TTC549 (cell line): ENCODE data around the gene SHMT2.

ENCODE experiments used
- FAIRE-seq: peaks from 2 replicates; lab custom pipeline; 2012; peaks lifted over from hg19 to GRCh38; lab: Jason Lieb, UNC

The SHMT2 gene

GRCh38 chr12:57198329-57198728 lies 31.2 kb upstream of the SHMT2 start:
- no peak for FAIRE-seq

- FAIRE-seq: no peak
Observed at GRCh38 chr12:57199191-57199590, 30.3 kb upstream of the SHMT2 start.

DNA sequence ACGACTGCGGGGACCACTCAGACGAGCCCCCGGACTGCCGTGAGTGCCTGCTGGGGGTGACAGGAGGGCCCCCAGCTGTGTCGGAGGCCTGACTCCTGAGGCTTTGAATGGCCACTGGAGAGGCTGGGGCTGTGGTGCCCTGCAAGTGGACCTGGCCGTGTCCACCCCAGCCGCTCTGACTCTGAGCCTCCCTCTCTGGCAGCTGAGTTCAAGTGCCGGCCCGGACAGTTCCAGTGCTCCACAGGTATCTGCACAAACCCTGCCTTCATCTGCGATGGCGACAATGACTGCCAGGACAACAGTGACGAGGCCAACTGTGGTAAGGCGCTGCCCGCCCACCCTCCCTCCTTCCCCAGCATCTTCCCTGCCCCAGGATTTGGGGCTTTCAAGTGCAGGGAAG lies 29.0 kb upstream of the SHMT2 start:
- no peak for FAIRE-seq

DNA sequence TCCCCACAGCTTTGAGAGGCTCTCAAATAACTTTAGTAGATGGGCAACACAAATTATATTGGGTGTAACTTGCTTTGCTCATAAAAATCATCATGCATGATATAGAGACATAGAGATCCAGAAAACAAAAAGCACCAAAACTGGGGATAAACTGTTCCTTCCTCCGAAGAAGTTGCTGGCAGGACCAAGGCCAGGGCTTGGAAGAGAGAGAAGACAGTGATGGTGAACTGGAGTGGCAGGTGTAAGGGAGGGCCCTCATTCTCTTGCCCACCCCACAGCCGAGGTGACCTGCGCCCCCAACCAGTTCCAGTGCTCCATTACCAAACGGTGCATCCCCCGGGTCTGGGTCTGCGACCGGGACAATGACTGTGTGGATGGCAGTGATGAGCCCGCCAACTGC lies 28.3 kb upstream of the SHMT2 start:
- no peak for FAIRE-seq

DNA sequence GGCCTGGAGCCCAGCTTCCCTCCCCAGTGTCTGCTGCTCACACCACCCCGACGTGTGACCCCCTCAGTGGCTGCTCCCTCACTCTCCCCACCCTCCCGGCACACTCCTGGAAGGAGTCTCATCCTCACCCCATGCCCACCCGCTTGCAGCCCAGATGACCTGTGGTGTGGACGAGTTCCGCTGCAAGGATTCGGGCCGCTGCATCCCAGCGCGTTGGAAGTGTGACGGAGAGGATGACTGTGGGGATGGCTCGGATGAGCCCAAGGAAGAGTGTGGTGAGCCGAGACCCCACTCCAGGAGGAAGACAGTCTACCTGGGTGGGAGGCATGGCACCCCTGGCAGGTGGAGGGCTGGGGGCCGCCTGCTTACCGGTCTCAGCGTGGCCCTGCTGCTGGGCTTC lies 27.9 kb upstream of the SHMT2 start:
- FAIRE-seq: no peak

DNA sequence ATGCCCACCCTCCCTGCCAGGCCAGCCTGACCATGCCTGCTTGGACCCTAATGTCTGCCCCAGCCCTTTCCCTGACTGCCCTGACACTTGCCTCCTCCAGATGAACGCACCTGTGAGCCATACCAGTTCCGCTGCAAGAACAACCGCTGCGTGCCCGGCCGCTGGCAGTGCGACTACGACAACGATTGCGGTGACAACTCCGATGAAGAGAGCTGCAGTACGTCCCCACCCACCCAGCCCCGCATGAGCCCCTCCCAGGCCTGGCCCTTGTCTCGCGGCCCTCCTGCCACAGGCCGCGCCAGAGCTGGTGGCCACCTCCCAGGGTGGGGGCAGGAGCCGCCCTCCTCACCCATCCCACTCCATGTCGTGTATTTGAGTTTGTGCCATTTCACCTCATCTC lies 27.2 kb upstream of the SHMT2 start:
- no peak for FAIRE-seq

DNA sequence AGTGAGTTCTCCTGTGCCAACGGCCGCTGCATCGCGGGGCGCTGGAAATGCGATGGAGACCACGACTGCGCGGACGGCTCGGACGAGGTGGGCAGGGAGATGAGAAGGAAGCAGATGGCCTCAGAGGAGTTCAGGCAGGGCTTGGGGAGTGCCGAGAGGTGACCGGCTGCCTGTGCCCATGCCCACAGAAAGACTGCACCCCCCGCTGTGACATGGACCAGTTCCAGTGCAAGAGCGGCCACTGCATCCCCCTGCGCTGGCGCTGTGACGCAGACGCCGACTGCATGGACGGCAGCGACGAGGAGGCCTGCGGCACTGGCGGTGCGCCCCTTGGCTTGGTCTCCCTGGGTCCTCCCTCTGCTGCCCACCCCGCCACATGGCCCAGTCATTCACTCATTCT lies 26.3 kb upstream of the SHMT2 start:
- no peak for FAIRE-seq

- FAIRE-seq: no peak
Observed at GRCh38 chr12:57203791-57204190, 25.7 kb upstream of the SHMT2 start.

DNA sequence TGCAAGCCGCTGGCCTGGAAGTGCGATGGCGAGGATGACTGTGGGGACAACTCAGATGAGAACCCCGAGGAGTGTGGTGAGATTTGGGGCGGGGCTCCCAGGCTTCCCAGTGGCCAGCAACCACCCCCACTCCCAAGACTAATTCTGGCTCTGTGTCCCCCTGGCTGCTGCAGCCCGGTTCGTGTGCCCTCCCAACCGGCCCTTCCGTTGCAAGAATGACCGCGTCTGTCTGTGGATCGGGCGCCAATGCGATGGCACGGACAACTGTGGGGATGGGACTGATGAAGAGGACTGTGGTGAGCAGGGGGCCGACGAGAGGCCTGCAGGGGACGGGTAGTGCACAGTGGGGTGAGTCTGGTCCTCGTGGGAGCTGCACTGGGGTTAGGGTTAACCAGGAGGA lies 25.1 kb upstream of the SHMT2 start:
- no peak for FAIRE-seq

- no peak for FAIRE-seq
Observed at GRCh38 chr12:57205186-57205585, 24.3 kb upstream of the SHMT2 start.

DNA sequence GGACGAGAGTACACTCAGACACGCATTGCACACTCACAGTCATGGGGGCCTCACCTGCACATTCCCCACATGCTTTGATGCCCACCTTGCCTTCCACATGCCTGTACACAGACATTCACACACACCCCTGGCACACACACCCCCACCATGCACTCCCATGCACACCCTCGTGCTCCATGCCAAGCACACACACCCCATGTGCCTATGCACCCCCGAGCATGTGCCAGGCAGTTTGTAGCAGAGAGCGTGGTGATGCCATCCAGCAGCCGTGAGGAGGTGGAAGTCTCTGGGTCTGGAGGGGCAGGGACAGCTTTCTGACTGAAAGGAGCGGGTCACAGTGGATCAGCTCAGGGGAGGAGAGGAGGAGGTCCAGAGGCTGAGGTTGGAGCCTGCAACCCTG lies 23.6 kb upstream of the SHMT2 start:
- no peak for FAIRE-seq

- FAIRE-seq: no peak
Observed at GRCh38 chr12:57207731-57208630, 21.5 kb upstream of the SHMT2 start.

GRCh38 chr12:57208631-57209282 lies 20.8 kb upstream of the SHMT2 start:
- FAIRE-seq: no peak

GRCh38 chr12:57209916-57210315 lies 19.6 kb upstream of the SHMT2 start:
- no peak for FAIRE-seq

DNA sequence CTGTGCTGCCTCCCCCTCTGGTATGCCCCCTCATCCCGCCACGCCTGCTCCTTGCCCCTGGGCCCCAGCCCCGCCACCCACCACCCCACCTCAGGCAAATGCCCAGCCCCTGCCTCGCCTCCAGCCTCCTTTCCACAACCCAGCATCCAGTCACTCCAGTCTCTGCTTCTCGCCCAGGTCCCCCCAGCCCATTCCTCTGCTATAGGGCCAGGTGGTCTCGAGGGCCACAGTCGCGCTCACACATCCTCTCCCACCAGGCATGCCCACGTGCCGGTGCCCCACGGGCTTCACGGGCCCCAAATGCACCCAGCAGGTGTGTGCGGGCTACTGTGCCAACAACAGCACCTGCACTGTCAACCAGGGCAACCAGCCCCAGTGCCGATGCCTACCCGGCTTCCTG lies 19.1 kb upstream of the SHMT2 start:
- no peak for FAIRE-seq

DNA sequence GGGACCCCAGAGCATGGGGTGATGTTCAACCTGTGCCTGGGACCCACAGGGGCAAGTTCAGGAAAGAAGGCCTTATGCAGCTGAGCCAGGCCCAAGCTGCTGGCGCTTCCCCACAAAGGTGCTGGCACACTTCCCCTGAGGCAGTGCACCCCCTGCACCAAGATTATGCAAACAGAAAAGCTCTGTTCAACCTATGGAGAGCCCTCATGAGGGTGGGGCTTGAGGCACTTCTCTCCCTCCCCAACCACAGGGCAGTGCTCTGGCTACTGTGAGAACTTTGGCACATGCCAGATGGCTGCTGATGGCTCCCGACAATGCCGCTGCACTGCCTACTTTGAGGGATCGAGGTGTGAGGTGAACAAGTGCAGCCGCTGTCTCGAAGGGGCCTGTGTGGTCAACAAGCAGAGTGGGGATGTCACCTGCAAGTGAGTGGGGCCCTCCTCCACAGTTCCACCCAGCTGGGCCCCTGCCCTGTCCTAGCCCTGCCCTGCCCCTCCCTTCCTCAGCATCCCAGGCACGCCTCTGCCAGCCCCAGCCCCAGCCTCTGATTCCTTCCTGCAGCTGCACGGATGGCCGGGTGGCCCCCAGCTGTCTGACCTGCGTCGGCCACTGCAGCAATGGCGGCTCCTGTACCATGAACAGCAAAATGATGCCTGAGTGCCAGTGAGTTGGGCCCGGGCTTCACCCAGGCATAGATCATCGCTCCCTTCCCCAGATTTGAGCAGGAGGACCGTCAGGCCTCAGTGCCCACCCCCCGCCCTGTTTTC lies 18.4 kb upstream of the SHMT2 start:
- no peak for FAIRE-seq

- FAIRE-seq: no peak
Observed at GRCh38 chr12:57211791-57212700, 17.5 kb upstream of the SHMT2 start.

DNA sequence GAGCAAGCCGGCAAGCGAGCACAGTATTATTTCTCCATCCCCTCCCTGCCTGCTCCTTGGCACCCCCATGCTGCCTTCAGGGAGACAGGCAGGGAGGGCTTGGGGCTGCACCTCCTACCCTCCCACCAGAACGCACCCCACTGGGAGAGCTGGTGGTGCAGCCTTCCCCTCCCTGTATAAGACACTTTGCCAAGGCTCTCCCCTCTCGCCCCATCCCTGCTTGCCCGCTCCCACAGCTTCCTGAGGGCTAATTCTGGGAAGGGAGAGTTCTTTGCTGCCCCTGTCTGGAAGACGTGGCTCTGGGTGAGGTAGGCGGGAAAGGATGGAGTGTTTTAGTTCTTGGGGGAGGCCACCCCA lies 16.8 kb upstream of the SHMT2 start:
- FAIRE-seq: no peak

DNA sequence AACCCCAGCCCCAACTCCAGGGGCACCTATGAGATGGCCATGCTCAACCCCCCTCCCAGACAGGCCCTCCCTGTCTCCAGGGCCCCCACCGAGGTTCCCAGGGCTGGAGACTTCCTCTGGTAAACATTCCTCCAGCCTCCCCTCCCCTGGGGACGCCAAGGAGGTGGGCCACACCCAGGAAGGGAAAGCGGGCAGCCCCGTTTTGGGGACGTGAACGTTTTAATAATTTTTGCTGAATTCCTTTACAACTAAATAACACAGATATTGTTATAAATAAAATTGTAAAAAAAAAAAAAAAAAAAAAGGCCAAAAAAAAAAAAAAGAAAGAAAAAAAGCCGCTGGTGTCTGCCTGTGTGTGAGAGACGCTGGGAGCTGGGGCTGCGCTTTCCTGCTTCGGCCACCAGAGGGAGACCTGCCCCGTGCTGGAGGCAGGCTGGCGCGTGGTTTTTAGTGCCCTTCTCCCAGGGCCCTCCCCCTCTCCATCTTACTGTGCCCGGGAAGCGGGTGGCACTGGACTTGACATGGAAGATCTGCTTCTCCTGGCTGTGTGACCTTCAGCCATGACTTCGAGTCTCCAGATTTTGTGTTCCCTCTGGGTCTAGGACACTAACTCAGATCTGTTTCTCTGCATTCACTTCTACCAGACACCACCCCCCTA lies 16.3 kb upstream of the SHMT2 start:
- FAIRE-seq: peak; percentile 77

DNA sequence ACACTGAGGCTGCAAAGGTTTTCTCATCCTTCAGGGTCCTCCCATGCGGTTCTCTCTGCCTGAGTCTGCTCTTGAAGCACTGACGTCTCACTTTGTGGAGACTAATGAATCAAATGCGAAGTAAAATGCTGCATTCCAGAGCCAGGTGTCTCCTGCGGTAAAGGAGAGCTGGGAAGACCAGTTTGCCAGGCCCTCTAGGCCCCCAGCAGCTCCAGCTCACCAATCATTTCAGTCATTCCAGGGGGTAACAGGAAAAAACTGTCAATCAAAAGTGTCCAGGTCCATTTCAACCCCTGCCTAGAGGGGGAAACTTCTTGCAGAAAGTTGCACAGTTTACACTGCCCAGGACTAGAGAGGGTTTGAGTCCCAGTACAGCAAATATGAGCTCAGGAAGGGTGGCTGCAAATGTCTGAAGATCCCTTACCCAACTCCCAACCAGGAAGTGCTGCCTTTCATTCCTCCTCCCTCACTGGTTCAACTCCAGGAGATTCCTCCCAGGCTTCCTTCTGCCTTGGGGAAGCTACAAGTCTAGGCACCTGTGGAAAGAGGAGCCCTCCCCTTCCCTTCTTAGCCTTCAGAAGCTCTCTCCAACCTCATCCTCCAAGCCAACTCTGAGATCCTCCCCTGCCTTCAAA lies 15.6 kb upstream of the SHMT2 start:
- no peak for FAIRE-seq

DNA sequence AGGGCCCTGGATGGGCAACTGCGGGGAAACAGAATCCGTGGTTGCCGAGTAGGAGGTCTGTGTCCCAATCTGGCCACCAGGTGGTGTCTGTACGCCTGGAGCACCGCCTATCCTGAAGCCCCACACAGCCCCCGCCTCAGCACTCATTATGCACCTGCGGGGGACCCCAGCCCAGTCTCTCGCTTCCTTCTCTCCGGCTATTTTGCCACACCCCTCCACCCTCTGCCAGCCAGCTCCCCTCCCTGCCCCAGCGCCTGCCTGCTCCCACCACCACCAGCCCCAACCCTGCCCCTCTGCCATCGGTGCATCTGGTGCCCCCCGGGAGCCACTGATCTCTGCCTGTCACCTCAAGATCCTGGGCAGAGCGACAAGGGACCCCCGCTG lies 15.1 kb upstream of the SHMT2 start:
- no peak for FAIRE-seq
